Activated effector memory CD4-positive, alpha-beta T cell treated with Interleukin-2 at 50 U/mL for 16 hours (primary cell): ENCODE data around the gene SH2D1A.
A peak's percentile ranks its signal among the peaks of the same experiment; 100 is the strongest.
"Not testable (repeated sequence)": the region's sequence is repeated elsewhere in the genome, so short reads cannot be mapped to it uniquely, and the experiment has no call there.

Experiments used
- DNase-seq: peaks from one replicate; pipeline ENCODE4 v3.0.0-alpha.2; 2020

The SH2D1A gene

DNA sequence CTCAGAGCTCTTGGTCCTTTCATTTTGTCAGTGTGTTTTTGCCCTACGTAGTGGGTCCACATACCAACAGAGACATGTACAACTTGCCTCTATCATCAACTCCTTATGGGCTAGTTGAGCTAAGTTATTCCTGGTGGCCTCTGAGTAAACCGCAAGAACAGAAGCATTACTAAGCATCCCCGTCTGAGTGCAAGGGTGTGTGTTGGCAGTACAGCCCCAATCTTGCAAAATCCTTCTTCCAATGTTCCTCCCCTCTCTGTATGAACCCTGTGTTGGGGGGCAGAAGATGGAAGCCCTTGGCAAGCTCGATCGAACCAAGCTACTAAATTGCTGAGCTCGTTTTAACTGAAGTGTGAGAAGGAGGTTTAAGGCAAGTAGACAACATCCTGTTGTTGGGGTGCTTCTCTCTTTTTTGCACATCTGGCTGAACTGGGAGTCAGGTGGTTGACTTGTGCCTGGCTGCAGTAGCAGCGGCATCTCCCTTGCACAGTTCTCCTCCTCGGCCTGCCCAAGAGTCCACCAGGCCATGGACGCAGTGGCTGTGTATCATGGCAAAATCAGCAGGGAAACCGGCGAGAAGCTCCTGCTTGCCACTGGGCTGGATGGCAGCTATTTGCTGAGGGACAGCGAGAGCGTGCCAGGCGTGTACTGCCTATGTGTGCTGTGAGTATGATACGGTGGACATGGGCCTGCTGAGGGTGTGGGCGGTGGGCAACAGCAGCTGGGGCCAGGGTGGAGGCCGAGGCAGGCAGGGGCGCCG lies at the start of gene SH2D1A:
TSS of gene SH2D1A (plus strand) at position 447 of the 760 bp plus-strand sequence. CDS start at position 527, 80 bp downstream.
- DNase-seq = peak; percentile 28

DNA sequence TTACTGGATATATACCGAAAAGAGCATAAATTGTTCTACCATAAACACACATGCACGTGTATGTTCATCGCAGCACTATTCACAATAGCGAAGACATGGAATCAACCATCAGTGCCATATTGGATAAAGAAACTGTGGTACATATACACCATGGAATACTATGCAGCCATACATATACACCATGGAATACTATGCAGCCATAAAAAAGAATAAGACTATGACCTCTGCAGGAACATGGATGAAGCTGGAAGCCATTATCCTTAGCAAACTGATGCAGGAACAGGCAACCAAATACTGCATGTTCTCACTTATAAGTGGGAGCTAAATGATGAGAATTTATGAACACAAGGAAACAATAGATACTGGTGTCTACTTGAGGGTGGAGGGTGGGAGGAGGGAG lies 47.0 kb upstream of the SH2D1A start:
- not testable (repeated sequence) for DNase-seq

DNA sequence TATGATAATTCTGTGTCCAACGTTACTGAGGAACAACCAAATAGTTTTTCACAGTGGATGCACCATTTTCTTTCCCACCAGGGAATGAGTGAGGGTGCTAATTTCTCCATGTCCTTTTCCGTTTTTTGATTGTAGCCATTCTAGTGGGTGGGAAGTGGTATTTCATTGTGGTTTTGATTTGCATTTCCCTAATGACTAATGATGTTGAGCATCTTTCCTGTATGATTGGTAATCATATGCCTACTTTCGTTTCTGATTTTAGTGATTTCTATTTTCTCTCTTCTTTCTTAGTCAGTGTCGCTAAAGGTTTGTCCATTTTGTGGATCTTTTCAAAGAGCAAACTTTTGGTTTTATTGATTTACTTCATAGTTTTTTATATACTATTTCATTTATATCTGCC lies 46.0 kb upstream of the SH2D1A start:
- no peak for DNase-seq

DNA sequence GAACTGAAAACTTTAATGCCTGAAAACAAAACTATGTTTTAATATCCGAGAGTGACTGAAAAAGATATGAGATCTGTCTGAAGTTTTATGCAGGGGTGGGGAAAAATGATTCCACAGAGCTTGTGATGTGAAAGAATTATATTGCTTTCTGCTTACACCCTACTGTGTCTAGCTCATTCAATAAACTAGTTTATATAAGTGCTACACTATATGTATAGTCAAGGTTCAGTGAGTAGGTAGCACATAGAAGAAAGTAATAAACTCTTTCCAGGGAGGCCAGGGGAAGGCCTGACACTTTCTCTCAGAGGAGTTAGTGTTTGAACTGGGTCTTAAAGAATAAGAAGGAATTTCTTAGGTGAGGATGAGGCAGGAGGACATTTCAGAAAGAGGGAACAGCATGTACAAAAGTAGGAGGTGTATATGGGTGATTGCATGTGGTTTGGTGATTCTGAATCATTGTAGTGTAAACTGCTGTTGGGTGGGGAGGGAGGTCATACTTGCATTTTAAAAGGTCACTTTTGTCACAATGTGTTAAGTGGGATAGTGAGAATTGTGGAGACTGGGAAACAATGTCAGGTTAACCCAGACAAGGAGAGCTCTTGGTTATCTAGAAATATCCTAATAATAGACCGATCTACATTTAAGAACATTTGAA lies 39.0 kb upstream of the SH2D1A start:
- DNase-seq = no peak

DNA sequence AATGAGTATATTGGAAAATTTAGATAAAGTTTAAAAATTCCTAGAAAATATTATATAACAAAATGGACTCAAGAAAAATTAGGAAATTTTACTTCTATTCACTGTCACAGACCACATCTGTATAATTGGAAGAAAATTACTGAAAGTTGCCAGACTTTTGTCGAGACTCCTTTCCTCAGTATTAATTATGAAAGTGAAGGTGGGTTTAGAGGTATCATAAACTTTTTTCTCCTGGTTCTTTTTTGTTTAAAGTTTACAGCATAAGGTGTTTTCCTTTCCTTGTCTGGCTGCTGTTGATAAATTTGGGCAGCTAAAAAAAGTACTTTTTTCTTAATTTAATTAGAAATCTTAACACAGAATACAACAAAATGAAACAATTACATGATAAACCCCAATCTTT lies 20.6 kb upstream of the SH2D1A start:
- DNase-seq = no peak

DNA sequence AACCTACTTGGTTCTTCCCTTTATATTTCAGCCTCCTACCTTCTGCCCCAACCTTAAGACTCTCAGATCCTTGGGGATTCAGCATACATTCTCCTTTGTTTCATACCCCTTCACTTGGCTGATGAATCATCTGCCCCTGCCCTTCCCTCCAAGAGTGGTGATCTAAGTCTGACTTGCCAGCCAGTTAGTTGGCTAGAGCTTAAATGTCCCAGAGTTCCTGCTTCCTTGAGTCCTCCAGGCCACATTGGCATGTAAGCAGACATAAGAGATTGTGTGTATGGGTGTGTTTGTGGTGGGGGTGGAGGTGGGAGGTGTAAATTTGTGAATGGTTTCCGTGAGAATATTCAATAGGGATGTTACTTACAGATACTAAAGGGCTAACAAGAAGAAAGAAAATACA lies 17.6 kb upstream of the SH2D1A start:
- DNase-seq = no peak

DNA sequence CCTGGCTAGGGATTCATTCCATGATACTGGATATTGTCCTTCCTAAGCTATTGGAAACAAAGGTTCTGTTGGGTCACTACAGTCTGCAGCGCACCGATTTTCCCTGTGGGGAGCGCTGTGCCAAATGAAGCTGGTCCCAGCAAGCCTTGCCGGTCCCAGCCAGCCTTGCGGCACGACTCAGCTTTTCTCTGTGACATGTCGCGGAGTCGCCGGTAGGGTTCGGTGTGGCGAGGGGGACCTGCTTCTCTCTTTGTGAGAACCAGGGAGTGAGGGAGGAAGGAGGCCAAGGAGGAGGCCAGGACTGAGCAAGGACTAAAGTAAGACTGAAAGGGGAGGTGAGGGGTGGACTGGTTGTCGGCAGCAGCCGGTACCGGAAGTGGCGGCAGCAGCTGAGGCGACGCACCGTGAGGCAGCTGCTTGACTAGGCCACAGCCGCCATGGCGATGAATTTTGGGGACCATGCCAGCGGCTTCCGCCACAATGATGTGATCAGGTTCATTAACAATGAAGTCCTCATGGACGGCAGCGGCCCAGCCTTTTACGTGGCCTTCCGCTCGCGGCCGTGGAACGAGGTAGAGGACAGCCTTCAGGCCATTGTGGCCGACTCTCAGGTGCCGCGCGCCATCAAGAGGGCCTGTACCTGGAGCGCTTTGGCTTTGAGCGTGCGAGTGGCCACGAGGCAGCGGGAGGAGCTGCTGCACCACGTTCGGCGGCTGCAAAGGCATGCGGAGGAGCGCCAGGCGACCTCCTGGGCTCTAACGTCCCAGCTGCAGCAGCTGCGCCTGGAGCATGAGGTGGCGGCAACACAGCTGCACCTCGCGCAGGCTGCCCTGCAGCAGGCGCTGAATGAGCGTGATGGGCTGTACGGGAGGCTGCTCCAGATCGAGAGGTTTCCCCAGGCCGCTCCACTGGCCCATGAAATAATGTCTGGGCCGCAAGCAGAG lies 13.6 kb upstream of the SH2D1A start, which contains the start of gene TEX13D:
TSS of gene TEX13D (plus strand) at position 180 of the 944 bp plus-strand sequence. CDS start at position 438, 258 bp downstream.
- DNase-seq = no peak

DNA sequence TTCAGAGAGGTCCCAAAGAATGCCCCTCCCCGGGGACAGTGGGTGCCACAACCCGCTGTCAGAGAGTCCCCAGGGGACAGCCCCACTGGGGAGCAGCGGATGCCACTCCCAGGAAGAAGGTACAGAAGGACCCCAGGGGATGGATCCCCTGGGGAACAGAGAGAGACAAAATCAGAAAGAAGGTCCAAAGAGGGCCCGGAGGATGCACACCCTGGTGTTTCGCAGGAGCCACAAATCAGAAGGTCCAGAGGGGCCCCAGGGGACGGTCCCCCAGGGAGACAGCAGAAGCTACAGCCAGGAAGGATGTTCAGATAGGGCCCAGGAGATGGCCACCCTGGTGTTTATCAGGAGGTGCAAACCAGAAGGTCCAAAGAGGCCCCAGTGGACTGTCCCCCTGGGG lies 12.5 kb upstream of the SH2D1A start:
- no peak for DNase-seq

DNA sequence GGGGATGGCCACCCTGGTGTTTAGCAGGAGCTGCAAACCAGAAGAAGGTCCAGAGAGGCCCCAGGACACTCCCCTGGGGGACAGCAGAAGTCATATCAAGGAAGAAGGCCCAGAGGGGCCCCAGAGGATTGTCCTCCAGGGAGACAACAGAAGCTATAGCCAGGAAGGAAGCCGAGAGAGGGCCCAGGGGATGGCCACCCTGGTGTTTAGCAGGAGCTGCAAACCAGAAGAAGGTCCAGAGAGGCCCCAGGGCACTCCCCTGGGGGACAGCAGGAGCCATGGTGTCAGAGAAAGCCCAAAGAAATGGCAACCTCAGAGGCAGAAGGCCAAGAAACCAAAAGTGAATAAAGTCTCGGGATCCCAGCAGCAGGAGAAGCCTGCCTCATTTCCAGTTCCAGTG lies 11.8 kb upstream of the SH2D1A start:
- DNase-seq = not testable (repeated sequence)

DNA sequence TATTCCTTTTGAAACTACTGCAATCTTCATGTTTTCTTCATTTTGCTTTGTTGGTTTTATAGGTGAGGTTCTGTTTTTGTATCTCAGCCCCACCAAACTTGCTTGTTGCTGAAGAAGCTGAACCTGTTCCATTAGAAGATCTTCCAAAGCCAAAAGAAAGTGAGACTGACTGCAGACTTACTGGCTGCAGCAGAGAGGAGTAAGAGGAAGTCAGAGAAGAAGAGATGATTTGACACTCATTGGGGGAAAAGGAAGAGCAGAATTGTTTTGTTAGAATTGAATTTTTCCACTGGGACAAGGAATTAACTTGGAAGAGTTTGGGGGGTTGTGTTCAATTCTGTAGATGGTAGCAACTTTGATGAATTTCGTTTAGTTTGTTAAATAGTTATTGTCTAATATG lies 10.8 kb upstream of the SH2D1A start:
- no peak for DNase-seq

DNA sequence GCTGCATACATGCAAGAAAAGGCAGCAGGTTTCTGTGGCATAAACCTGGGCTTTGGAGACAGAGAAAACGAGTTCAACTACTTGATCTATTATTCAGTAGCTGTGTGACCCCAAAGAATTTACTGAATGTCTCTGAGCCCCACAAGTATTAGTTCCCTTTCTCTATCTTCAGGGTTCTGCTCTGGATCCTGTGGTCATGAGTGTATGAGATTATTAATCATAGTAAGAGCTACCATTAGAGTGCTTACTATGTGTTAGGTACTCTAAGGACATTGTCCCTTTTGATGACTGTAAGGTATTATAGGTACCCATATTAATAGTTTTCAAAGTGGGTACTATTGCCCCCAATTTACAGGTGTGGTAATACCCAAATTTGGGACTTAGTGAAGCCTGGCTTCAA lies 8.4 kb upstream of the SH2D1A start:
- DNase-seq = no peak

DNA sequence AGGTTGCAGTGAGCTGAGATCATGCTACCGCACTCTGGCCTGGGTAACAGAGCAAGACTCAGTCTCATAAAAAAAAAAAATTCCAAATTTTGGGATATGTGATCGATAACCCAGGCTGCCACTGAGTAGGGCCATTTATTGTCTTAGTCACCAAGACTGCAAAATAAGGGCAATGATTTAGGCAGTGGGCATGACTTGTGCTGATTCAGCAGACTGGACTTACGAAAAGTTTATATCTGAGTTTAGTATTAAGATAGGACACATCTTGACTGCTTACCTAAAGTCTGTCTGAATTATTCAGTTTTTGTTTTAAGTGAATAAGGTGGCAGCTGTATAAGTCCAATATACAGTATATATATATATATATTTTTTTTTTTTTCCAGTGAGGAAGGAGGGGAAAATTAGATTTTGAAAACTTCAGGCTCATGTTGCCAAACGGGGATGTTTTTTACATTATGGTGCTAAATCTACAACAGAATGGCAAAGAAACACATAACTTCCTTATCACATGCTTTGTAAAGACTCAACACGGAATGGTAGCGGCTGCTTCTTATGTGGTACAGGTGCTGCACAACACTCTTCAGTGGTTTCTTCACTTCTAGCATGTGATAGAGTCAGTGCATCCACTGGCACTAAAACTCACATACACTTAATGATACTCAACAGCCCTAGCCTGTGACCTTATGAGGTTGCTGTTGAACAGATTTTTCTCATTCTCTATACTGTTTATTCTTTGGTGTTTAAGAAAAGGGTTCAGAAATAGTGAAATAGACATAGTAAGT lies 7.4 kb upstream of the SH2D1A start:
- no peak for DNase-seq

DNA sequence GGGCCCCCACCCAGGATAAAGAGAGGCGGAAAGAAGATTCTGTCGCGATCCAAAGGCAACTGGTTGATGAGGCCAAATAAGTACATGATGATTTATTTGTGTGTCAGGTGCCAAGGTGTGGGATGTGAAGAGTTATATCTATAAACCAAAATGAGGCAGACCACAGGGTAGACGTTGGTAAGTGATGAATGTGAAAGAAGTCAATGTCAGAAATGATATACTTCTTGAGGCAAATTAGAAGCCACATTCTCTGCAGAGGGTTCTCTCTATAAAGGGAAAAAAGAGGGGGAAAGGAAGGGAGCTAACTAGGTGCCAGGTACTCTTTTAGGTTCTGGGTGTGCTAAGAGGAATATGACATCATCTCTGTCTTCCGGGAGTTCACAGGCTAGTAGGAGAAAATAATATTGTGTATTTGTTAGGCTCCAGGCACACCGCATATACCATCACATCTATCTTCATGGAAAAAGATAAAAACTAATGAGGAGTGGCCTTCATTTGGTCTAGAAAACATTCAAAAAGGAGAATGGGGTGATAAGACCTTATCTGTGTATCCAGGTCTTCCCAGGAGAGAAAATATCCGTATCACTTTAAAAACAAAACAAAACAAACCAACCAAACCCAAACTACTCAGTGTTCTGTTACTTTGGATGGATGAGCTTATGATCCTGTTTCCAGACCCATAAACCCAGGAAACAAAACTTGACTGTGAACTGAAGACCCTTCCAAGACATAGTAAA lies 4.8 kb upstream of the SH2D1A start:
- no peak for DNase-seq

DNA sequence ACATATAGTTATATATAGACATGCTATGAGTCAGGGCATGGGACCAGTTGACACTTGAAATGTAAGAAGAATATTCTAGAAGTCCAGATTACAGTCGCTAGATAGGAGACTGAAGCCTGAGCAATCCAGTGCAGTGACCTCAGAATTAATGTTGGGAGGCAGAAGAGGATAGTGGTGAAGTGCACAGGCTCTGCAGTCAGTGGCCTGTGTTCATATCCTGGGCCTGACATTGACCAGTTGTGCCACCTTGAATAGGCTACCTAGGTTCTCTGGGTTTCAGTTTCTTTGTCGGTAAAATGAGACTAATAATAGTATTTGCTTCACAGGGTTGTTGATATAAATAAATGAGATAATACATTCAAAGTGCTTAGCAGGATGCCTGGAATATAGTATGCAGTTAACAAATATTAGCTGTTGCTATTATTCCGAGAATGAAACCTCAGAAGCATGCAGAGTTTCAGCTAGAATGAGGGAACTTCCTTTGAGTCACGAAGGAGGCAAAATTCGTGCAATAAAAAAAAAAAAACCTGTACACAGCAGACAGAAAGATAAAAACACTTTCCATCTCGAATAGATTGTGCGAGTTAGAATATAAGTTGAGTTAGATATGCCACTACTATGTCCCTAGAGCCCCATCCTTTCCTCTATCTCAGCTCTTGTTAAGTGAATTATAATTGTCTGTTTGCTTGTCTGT lies 4.0 kb upstream of the SH2D1A start:
- no peak for DNase-seq

DNA sequence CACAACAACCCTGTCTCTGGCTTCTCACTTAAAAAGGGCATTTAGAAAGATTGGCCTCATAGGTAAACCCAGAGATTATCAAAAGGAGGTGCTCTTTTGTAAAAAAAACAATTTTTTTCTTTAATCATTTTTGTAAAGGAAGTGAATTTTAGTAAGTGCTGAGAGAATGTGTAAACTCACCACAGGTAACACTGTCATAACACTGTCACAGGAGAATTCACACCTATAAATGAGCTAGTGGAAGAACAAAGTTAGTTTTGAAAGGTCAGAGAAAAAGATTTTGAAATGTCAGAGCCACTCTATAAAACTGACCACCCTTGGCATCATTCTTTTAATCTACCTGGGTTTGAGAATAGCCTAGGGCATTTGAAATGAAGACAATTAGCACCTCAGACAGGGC lies 3.3 kb upstream of the SH2D1A start:
- DNase-seq = no peak

DNA sequence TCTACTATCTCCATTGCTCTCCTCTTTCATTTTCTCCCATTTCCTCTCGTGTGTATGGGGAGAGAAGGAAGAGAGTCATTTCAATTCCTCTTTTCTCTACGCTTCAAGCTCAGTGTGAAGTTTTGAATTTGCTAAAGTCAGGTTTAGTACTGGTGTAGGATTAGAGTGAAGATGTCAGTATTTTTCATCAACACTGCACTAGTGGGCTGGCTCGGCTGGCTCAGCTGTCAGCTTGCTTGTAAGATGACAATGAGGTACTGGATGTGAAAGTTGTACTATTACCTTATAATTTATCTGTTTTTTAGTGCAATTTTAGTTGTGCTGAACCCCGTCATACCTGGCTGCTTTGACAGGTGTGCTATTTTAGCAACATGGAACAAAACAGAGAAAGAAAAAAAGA lies 2.1 kb upstream of the SH2D1A start:
- DNase-seq = no peak

DNA sequence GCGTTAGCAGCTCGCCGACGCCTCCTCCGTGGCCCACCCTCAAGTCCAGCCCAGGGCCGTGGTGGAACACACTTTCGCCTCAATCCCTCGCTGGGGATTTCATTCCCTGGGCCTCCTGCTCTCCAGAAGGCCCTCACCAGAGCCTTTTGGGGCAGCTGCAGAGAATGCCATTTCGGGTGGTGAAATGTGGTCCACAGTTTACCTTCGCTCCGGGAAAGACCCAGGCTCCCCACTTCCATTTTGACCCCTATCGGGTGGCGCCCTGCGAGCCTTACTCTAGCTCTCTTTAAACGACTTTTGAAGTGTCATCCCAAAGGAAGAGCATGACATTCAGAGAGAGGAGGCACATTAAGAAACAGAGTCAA lies 496 bp downstream of the SH2D1A start:
- DNase-seq = no peak

DNA sequence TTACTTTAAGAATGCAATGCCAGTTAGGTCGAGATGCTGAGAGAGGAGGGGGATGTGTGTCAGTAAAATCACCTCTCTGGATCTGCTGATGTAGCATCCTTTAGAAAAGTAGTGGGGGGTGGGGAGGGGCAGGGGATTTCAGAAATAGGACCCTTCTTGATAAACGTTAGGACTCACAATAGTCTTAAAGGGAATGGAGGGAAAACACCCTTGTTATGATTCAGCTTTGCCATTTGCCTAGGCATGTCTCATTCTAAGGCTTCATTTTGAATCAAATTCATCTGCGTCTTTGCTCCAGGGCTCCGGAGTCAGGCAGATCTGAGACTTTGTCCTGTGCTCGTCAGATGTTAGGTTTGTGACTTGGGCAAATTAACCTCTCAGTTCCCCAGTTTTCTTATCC lies 879 bp downstream of the SH2D1A start:
- DNase-seq = no peak

DNA sequence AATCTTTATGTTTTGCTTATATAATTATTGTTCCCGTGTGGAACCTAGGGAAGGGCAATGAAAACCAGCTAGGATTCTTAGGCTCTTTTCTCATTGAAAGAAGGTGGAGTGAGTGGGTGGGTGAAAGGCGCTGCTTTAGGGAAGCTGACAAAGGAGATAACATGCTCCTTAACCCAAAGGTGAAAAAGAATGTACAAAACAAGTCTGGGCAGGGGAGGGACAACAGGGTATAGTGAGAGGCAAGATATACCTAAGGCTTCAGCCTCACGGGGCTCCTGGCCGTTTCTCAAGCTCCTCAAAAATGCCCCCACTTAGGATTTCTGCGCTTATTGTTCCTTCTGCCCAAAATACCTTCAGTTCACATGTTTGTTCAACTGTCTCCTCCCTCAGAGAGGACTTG lies 1.8 kb downstream of the SH2D1A start:
- DNase-seq = no peak

DNA sequence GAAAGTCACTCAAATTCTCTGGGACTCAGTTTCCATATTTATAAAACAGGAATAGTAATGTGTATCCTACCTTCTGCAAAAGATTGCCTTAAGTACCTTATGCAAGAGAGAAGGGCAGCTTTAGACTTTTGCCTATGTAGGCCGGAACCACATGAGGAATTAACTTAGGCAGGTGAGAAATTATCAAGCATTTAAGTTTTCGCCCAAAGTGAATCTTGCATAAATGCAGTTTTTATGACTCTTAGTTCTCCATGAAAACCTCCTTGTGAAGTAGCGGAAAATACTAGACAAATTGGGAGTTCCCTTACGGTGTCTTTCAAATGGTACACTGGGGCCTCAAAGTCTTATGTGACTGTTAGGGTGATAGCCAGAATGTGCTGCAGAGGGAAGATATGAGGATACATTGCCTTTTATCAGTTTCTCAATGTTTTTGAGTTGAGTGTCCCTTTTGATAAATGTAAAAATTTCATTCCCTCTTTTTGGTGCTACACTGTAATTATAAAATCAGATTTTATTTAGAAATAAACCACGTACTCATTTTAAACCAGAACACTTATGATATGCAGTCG lies 2.6 kb downstream of the SH2D1A start:
- DNase-seq = no peak

DNA sequence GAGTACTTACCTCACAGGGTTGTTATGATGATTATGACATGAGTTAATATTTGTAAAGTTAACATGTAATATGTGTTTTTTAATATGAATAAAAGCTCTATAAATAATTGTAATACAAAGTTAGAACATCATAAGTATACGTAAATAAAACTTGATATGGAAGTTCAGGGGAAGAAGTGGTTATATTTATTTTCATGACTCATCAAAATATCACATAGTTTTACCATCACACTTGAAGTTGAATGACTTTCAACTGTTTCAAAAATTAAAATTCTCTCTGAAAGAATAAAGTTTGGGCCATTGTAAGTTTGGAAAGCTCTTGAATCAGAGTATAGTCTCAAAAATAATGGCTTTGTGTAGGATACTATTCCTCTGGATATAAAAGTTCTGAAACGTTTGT lies 8.3 kb downstream of the SH2D1A start:
- no peak for DNase-seq
